Stomach (tissue), 4 donors: ENCODE results near the gene C10orf71.

ENCODE experiments used
- CTCF ChIP-seq, 7 experiments: fragments of 450-650 bp in 4 of 7; fragments of 200-600 bp in 3 of 7; sonication (generic) in 3 of 7; IDR thresholded peaks; one replicate each; pipeline ENCODE4 v1.5.1; 2016 to 2019; ENCODE audit warnings: antibody characterized with exemption in 7 of 7, control low read depth in 2 of 7, mild to moderate bottlenecking in 1 of 7
- POLR2A ChIP-seq, 4 donors: fragments of 450-650 bp; IDR thresholded peaks; one replicate each; pipeline ENCODE4 v1.6.1; 2016; ENCODE audit warnings: antibody characterized with exemption in 4 of 4, control low read depth in 2 of 4, mild to moderate bottlenecking in 1 of 4, moderate library complexity in 1 of 4
- POLR2AphosphoS5 ChIP-seq, 3 donors: sonication (generic); formaldehyde crosslinking; IDR thresholded peaks; one replicate each; pipeline ENCODE4 v1.6.1; 2016; ENCODE audit warnings: antibody characterized with exemption in 3 of 3

DNA sequence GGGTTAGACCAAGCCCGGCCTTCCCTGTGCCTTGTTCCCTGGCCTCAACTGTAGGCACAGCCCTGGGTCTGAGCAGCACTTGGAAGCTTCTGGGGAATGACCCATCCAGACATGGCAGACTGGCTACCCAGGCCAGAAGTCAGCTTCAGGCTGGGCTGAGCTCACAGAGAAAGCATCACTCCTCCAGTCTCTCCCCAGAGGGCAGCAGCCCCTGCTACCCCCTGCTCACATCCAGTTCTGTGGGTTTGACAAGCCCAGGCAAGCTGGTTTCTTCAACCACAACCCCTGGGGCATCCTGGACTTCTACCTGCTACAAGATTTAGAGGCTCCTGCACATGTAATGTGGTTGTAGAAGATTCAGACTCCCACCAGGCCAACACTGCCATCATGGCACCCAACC, 9.0 kb downstream of the C10orf71 start:
- TF ChIP-seq CTCF (IDR thresholded peaks at IDR 0.05) (no peak), POLR2AphosphoS5 (IDR thresholded peaks at IDR 0.05) (no peak), POLR2A (IDR thresholded peaks at IDR 0.05) (no peak)
